Activated B cell treated with CpG ODN at 0.5 μM for 24 hours (primary cell): ENCODE data around the gene STK25. TPM values are rescaled to one million over a fixed set of nuclear protein-coding genes. Genes with fewer than 3 reads are reported as not detected.

Experiments used
- ATAC-seq: fragments of 200-7000 bp; cut with Tn5 transposase; one replicate; pipeline ENCODE4 v1.10.0; 2021; ENCODE audit warnings: low read depth, mild to moderate bottlenecking, moderate library complexity
- CTCF ChIA-PET: fragments of 350-600 bp; sonication (Branson Sonifier 250); formaldehyde crosslinking; loops from one replicate; lab custom pipeline; 2021; ENCODE audit warnings: antibody characterized with exemption; lab: Charles Lee
- POLR2A ChIA-PET: fragments of 350-600 bp; sonication (Branson Sonifier 250); formaldehyde crosslinking; loops from one replicate; lab custom pipeline; 2021; ENCODE audit warnings: antibody characterized with exemption; lab: Charles Lee
- DNase-seq: peaks from one replicate; pipeline ENCODE4 v3.0.0; 2022
- H3K27ac Mint-ChIP-seq: one replicate; pipeline ENCODE4 v1.8.0; 2020; ENCODE audit warnings: mixed read lengths
- H3K27me3 Mint-ChIP-seq: one replicate; pipeline ENCODE4 v1.8.0; 2021; ENCODE audit warnings: mixed read lengths
- H3K36me3 Mint-ChIP-seq: one replicate; pipeline ENCODE4 v1.8.0; 2021; ENCODE audit warnings: low read depth, mixed read lengths
- H3K4me1 Mint-ChIP-seq: one replicate; pipeline ENCODE4 v1.8.0; 2021; ENCODE audit warnings: mixed read lengths
- H3K4me3 Mint-ChIP-seq: one replicate; pipeline ENCODE4 v1.8.0; 2020; ENCODE audit warnings: mild to moderate bottlenecking, mixed read lengths
- H3K9me3 Mint-ChIP-seq: one replicate; pipeline ENCODE4 v1.8.0; 2020; ENCODE audit warnings: mixed read lengths
- intact Hi-C: fragments of 100-400 bp; cut with micrococcal nuclease; formaldehyde crosslinking; loops from one replicate; pipeline ENCODE4 v1.15.1; 2024
- total RNA-seq: library from RNA; stranded (reverse); gene quantifications from 2 replicates; pipeline ENCODE4 v1.2.3, GENCODE V29; 2022
- TF ChIP-seq, protein P1 (sequence below): fragments of 200-600 bp; IDR thresholded peaks from one replicate; pipeline ENCODE4 v1.8.0; 2022; ENCODE audit warnings: antibody characterized with exemption, mild to moderate bottlenecking

The STK25 gene
- total RNA-seq, 1 donor from 2014 or later: 151 TPM

DNA sequence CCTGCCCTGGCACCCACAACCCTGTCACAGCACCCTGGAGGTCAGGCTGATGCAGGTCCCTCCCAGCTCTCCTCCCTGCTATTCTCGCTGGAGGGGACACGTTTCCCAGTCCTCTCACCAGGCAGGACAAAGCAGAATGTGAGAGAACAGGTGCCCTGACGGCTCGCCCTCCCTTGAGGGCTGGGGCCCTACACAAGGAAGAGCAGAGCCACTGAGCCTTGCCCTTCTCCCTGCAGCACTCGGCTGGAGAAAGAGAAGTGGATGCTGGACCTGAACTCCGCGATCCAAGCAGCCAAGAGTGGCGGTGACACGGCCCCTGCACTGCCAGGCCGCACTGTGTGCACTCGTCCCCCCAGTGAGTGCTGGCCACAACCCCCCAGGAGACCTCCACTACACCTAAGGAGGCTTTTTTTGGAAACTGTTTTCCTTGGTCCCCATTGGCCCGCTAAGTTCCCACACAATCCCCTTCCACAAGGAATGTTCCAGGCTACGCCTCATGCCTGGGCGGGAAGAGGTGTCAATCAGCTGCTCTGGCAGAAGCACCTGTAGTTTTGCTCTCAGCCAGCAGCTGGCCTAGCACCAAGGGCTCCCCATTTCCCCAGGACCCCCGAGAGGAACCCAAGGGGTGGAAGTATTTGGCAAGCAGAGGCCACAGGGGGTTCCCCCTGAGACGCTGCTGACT, 17.4 kb downstream of the STK25 start:
- intact Hi-C loops: no loop called here
- ATAC-seq: no peak
- DNase-seq: no peak
- TF ChIP-seq, protein P1, sequence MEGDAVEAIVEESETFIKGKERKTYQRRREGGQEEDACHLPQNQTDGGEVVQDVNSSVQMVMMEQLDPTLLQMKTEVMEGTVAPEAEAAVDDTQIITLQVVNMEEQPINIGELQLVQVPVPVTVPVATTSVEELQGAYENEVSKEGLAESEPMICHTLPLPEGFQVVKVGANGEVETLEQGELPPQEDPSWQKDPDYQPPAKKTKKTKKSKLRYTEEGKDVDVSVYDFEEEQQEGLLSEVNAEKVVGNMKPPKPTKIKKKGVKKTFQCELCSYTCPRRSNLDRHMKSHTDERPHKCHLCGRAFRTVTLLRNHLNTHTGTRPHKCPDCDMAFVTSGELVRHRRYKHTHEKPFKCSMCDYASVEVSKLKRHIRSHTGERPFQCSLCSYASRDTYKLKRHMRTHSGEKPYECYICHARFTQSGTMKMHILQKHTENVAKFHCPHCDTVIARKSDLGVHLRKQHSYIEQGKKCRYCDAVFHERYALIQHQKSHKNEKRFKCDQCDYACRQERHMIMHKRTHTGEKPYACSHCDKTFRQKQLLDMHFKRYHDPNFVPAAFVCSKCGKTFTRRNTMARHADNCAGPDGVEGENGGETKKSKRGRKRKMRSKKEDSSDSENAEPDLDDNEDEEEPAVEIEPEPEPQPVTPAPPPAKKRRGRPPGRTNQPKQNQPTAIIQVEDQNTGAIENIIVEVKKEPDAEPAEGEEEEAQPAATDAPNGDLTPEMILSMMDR: no peak
- Mint-ChIP-seq H3K9me3 (no peaks in the 10 kb centered on the region), H3K4me3 (no peak overlapping the region), H3K4me1 (no peaks in the 10 kb centered on the region), H3K36me3 (peaks cover 57% of the 10 kb centered on the region), H3K27me3 (no peaks in the 10 kb centered on the region), H3K27ac (no peak overlapping the region)
- ChIA-PET CTCF (no interaction called here), POLR2A (interaction anchor here (0.6 kb wide), 1 partner anchor 989 kb away, joined by 3 read pairs; no protein-coding TSS in a partner anchor)

DNA sequence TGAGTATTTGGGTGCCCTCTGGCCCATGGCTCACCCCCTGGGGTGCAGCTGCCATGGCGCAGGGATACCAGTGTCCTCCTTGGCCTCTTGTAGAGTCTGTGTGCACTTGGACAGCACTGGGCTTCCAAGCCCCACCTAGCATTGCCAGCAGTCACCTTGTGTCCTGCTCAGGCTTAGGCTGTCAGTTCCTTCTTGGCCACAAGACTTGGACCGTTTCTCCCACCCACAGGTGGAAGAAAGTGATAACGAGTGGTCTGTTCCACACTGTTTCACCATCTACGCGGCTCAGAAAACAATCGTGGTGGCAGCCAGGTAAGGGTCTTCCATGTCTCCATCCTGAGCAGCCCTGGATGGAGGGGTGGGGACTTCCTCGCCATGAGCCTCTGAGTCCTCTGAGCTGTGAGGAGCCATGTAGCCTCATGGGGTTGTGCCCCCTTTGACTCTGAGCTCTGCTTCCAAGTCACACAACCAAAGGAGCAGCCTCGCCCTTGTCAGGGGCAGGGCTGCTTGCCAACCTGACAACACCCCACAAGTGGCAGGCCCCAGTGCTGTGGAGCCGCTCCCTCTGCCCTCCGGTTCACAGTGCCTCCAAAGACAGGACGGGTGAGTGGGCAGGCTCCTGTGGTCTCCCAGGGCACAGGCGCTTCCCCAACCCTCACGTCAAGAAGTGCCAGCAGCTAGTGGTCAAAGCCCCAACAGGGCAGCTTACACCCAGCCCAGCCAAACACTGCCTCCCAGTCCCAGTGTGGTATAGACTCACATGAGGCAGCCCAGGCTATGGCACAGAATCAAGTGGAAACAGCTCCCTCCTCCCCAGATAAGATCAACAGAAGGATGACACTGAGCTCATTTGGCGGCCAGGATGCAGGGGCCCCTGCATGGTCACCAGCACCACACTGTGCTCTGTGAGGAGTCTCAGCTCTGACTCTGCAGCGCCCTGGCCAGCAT, 18.4 kb downstream of the STK25 start:
- intact Hi-C loops: no loop called here
- TF ChIP-seq, protein P1: no peak
- H3K9me3 Mint-ChIP-seq: no peaks in the 10 kb centered on the region
- ATAC-seq (no peak), DNase-seq (no peak)
- no peaks in the 10 kb centered on the region for H3K27me3 Mint-ChIP-seq
- ChIA-PET CTCF (no interaction called here), POLR2A (interaction anchor here (0.6 kb wide), 1 partner anchor 988 kb away, joined by 3 read pairs; no protein-coding TSS in a partner anchor)
- H3K36me3 Mint-ChIP-seq: peaks cover 51% of the 10 kb centered on the region
- H3K4me1 Mint-ChIP-seq: no peaks in the 10 kb centered on the region
- no peak overlapping the region for H3K27ac Mint-ChIP-seq
- H3K4me3 Mint-ChIP-seq: no peak overlapping the region

DNA sequence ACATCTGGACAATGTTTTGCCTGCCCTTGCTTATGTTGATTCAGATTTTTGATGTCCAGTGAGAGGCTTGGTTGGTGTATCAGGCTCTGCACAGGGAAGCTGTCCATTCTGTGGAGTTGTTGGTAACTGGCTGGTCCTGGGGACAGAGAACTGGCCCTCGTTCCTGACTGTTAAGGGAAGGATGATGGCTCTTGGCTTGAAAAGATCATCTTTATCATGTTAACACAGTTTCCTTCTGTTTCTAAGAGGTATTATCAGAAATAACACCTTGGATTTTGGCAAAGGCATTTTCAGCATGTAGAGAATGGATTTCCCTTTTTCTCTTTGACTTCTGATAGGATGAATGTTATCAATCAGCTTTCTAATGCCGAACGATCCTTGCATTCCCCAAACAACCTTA, 19.3 kb downstream of the STK25 start:
- H3K27me3 Mint-ChIP-seq: no peaks in the 10 kb centered on the region
- no peaks in the 10 kb centered on the region for H3K9me3 Mint-ChIP-seq
- H3K4me3 Mint-ChIP-seq: no peak overlapping the region
- no peak for ATAC-seq
- ChIA-PET CTCF (no interaction called here), POLR2A (no interaction called here)
- intact Hi-C loops: no loop called here
- peaks cover 51% of the 10 kb centered on the region for H3K36me3 Mint-ChIP-seq
- H3K27ac Mint-ChIP-seq: no peak overlapping the region
- TF ChIP-seq, protein P1: no peak
- H3K4me1 Mint-ChIP-seq: no peaks in the 10 kb centered on the region
- no peak for DNase-seq

DNA sequence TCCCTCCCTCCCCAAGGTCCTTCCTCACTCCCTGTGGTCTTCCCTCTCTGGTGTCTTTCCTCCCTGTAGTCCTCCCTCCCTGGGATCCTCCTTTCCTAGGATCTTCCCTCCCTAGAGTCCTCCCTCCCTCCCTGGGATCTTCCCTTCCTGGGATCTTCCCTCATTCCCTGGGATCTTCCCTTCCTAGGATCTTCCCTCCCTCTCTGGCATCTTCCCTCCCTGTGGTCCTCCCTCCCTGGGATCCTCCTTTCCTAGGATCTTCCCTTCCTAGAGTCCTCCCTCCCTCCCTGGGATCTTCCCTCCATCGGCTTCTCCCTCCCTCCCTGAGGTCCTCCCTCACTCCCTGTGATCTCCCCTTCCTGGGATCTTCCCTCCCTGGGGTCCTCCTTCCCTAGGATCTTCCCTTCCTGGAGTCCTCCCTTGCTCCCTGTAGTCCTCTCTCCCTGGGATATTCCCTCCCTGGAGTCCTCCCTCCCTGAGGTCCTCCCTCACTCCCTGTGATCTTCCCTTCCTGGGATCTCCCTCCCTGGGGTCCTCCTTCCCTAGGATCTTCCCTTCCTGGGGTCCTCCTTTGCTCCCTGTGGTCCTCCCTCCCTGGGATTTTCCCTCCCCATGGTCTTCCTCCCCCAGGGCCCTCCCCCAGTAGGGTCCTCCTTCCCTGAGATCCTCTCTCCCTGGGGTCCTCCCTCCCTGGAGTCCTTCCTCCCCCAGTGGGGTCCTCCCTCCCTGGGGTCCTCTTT, 23.0 kb downstream of the STK25 start:
- H3K4me1 Mint-ChIP-seq: no peaks in the 10 kb centered on the region
- POLR2A ChIA-PET: interaction anchor here (0.7 kb wide), 1 partner anchor 176 kb away, joined by 5 read pairs; no protein-coding TSS in a partner anchor
- no peaks in the 10 kb centered on the region for H3K9me3 Mint-ChIP-seq
- CTCF ChIA-PET: no interaction called here
- TF ChIP-seq, protein P1: no peak
- no peak overlapping the region for H3K27ac Mint-ChIP-seq
- peaks cover 40% of the 10 kb centered on the region for H3K36me3 Mint-ChIP-seq
- DNase-seq (no peak), ATAC-seq (no peak)
- H3K27me3 Mint-ChIP-seq: no peaks in the 10 kb centered on the region
- intact Hi-C loops: no loop called here
- no peak overlapping the region for H3K4me3 Mint-ChIP-seq
